Muscle of leg (tissue), 11 donors: ENCODE results near the gene ELL. TPM values are rescaled to one million over a fixed set of nuclear protein-coding genes. Genes with fewer than 3 reads are reported as not detected.

Experiments used
- DNase-seq: peaks from one replicate; pipeline ENCODE4 v3.0.0; 2013
- H3K27ac ChIP-seq: one replicate; pipeline ENCODE4 v1.5.1; 2013; ENCODE audit warnings: mild to moderate bottlenecking, low read length, control low read depth
- H3K27me3 ChIP-seq: one replicate; pipeline ENCODE4 v1.6.1; 2013; ENCODE audit warnings: low read length; ENCODE audit not compliant: control insufficient read depth, insufficient read depth
- H3K36me3 ChIP-seq: one replicate; pipeline ENCODE4 v1.6.1; 2013; ENCODE audit warnings: low read length; ENCODE audit not compliant: control insufficient read depth, insufficient read depth
- H3K4me1 ChIP-seq: one replicate; pipeline ENCODE4 v1.6.1; 2013; ENCODE audit warnings: low read length; ENCODE audit not compliant: control insufficient read depth, insufficient read depth
- H3K4me3 ChIP-seq: one replicate; pipeline ENCODE4 v1.5.1; 2013; ENCODE audit warnings: low read length, control low read depth
- H3K9me3 ChIP-seq: replicated peaks from 2 replicates; pipeline ENCODE4 v1.6.1; 2013; ENCODE audit warnings: low read depth, low read length; ENCODE audit not compliant: control insufficient read depth
- WGBS: methylation state at CpG from one replicate; pipeline ENCODE4 v1.1.5; 2013; ENCODE audit warnings: missing lambda C conversion rate; ENCODE audit not compliant: insufficient coverage; 5-methylcytosine and 5-hydroxymethylcytosine counted together
- polyA plus RNA-seq, 8 donors: library from polyadenylated mRNA; unstranded; fragments of 120-200 nt; gene quantifications; one replicate each; pipeline versions ENCODE4 v1.2.1 to v1.2.3, GENCODE V29; 2013; ENCODE audit warnings: inconsistent platforms in 1 of 8, low replicate concordance in 1 of 8; ENCODE audit not compliant: insufficient read length in 8 of 8, insufficient read depth in 1 of 8
- total RNA-seq: library from RNA; stranded (reverse); fragments of 120-200 nt; gene quantifications from one replicate; pipeline ENCODE4 v1.2.4, GENCODE V29; 2013

ELL gene
- total and polyA plus RNA-seq, 9 donors: 11.4 to 20.3 (median 16.7) TPM

DNA sequence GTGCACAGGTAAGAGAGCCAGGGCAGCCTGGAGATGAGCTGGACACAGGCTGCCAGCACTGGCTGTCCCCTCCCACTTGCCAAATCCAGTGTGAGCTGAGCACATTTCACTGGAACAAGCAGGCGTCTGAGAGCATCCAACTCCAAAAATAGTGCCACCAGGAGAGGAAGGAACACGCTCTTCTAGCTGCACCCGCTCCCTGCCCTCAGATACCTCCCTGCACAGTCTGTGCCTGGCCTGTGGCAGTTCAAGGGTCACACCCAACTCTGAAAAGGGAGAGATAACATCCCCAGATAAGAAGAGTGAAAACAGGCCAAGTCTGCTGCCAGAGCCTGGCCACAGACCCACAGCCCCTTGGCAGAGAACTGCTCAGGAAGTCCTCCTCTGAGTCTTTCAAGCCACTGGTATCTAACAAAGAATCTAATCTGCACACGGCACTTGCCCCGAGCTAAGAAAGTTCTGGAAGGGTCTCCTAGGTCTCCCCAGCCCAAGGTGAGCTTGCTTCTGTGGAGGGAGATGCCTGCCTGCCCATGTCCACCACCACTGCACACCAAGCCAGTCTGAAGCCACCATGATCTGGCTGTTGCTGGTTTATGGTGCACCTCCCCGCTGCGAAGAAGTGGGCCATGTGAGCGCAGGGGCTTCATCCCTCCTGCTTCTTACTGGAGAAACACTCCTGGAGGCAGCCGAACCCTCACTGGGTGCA, 14.7 kb downstream of the ELL start:
- no peaks in the 10 kb centered on the region for H3K36me3 ChIP-seq
- DNase-seq: no peak
- no peak overlapping the region for H3K4me3 ChIP-seq
- 20% methylated on average over 1 of the region's 9 CpGs for WGBS
- no peaks in the 10 kb centered on the region for H3K27me3 ChIP-seq
- H3K27ac ChIP-seq: peak overlapping the region; percentile 60
- peaks cover 72% of the 10 kb centered on the region for H3K4me1 ChIP-seq
- no peaks in the 10 kb centered on the region for H3K9me3 ChIP-seq

DNA sequence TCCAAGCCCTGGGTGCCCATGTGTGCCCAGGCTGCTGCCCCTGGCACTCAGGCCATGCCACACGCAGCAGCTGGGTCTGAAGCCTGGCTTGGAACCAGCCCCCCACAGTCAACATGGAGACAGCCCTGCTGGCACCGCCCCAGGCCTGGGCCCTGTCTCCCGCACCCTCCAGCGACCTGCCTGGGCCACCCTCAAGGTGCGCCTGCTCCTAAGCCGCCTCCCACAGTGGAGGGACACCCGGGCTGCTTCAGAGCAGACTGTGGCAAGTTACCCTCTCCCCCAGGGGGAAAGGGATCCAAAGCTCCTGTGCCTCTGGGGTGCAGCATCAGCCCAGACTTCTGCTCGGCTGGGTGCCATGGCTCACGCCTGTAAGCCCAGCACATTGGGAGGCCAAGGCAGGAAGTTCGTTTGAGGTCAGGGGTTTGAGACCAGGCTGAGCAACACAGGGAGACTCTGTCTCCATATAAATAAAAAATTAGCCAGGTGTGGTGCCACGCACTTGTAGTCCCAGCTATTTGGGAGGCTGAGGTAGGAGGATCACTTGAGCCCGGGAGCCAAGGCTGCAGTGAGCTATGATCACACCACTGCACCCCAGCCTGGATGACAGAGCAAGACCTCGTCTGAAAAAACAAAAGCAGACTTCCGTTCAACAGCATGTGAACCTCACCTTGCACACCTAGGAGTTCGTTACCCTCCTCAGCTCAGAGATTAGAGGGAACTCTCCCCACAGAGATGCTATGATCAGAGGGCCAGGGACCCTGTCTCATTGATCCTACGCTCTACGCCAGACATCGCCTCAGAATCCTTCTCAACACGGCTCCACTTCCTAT, 15.6 kb downstream of the ELL start:
- Histone ChIP-seq H3K4me1 (peaks cover 81% of the 10 kb centered on the region), H3K9me3 (no peaks in the 10 kb centered on the region), H3K27me3 (no peaks in the 10 kb centered on the region), H3K27ac (peak overlapping the region; percentile 60), H3K36me3 (no peaks in the 10 kb centered on the region), H3K4me3 (no peak overlapping the region)
- WGBS: 86% methylated on average over 13 of the region's 19 CpGs
- no peak for DNase-seq

DNA sequence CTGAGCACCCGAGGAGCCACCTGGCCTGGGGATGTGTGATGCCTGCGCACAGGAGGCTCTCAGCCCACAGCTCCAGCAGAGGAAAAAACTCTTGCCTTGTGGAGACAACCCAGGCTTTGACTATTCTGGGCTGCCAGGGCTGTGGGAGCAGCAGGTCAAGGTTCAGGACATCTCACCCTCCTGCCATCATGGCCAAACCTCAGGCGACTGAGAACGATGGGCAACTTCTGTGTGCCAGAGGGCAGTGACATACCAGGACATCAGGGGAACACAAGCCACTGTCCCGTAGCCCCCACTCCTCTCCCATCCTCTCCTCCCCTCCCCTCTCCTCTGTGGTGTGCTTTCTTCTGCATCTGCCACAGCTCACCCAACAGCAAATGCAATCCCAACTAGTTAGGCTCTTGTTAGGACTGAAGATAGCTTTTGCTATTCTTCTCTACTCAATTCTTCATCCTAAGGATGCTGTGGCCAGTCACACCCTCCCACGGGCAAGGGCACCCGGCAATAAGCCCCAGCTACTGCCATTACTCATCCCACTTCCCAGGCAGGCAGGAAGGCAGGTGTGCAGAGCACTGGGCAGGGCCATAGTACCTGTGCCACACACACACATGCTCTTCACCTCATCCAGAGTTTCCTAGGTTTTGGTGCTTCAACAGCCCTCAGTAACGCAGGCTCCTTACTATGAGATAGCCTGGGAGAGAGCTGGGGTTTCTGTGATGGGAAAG, 16.8 kb downstream of the ELL start:
- H3K36me3 ChIP-seq: no peaks in the 10 kb centered on the region
- H3K9me3 ChIP-seq: no peaks in the 10 kb centered on the region
- DNase-seq: no peak
- peak overlapping the region; percentile 40 for H3K27ac ChIP-seq
- no peak overlapping the region for H3K4me3 ChIP-seq
- H3K4me1 ChIP-seq: peaks cover 93% of the 10 kb centered on the region
- 80% methylated on average over 8 of the region's 8 CpGs for WGBS
- H3K27me3 ChIP-seq: no peaks in the 10 kb centered on the region

DNA sequence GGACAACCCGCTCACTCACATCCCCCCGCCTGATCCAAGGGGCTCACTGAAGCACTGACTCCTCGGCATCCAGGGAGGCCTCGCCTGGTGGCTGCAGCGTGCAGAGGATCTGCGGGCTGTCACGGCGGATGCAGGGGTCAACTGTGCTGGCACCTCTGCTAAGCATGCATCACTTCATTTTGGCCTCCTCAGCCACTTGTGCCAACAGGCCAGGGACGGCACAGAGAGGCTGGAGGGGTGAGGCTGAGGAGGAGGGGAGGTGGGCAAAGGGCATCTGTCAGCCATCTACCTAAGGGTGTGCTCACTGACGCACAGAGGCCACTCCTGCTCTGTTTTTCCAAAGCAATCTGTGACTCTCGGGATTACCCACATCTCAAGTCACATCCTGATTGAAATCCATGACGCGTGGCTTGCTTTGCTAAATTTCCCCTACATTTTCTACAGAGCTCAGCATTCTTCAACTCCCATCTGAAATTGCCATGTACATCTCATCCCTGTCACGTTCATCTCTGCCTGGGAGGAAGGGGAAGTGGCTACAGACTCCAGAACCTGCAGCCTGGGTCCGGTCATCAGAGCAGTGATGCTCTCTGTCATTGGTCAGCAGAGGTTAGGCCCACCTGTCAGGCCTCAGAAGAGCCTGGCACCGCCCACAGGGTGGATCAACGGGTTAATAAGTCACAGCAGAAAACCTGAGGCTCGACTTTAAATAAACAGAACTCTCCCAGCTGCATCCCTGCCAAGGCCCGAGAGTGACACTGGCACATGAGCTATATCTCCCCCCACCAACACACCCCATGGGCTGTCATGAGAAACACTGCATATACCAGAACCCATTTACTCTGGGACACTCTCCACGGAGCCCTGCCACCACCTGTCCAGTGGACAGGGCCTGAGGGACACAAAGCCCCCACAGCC, 17.6 kb downstream of the ELL start:
- Histone ChIP-seq H3K4me1 (peaks cover 98% of the 10 kb centered on the region), H3K36me3 (no peaks in the 10 kb centered on the region), H3K4me3 (no peak overlapping the region), H3K27ac (peak overlapping the region; percentile 57), H3K27me3 (no peaks in the 10 kb centered on the region), H3K9me3 (no peaks in the 10 kb centered on the region)
- DNase-seq: peak; percentile 82
- WGBS: 36% methylated on average over 13 of the region's 20 CpGs

DNA sequence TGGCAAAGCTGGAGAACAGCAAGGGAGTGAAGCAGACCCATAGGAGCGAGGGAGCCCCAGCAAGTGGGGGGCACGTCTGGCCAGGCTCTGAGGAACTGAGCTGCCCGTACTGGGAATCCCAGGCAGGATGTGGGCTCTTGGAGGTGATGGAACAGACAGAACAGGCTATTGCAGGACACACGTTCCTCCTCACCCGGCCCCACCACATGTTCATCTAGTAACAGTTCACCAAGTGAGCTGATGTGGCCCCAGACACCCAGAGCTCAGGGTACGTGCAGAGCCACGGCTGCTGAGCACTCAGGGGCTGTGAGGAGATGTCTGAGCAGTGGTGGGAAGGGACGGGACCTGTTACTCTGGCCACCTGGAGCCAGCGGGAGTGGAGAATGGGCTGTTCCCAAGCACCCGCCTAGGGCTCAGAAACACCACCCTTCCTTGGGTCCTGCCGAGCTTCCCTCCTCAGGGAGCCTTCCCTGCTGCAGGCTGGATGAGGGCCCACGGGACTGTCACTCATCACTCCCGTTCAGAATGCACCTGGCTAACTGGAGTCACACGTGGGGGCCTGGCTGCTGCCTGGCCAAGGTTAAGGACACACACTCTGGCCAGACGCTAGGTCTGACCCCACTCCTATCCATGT, 18.4 kb downstream of the ELL start:
- H3K36me3 ChIP-seq: no peaks in the 10 kb centered on the region
- WGBS: 43% methylated on average over 13 of the region's 15 CpGs
- no peaks in the 10 kb centered on the region for H3K27me3 ChIP-seq
- no peaks in the 10 kb centered on the region for H3K9me3 ChIP-seq
- H3K27ac ChIP-seq: peak overlapping the region; percentile 57
- no peak for DNase-seq
- no peak overlapping the region for H3K4me3 ChIP-seq
- peaks cover 95% of the 10 kb centered on the region for H3K4me1 ChIP-seq

DNA sequence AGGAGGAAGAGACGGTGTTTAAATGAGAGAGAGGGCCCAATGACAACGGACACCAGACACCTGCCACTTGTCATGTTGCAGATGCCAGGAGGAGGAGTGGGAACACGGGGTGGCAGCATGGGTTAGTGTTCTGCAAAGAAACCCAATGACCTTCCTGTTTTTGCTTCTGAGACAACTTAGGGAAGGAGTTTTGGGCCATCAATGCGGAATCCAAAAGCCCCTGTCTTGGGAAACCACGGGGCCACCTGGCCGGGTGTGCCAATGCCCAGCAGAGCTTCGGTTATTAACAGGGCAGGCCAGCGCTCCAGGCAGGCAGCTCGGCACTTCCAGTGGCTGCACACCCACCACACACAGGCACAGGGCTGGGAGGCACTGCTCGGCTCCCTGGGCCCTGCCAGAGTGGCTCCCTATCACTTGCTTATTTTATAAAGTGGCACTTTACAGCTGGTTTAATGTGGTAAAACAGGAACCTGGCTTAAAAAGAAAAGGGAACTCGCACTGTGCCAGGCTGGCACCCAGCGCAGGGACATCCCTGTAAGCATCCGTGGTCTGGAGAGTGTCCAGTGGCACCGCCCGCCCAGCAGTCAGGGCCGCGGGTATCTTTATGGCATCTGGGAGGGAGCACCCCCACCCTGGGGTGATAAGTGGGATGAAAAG, 19.1 kb downstream of the ELL start:
- DNase-seq: peak; percentile 49
- WGBS: 75% methylated on average over 16 of the region's 17 CpGs
- H3K9me3 ChIP-seq: no peaks in the 10 kb centered on the region
- no peak overlapping the region for H3K4me3 ChIP-seq
- H3K4me1 ChIP-seq: peaks cover 88% of the 10 kb centered on the region
- H3K27me3 ChIP-seq: no peaks in the 10 kb centered on the region
- H3K36me3 ChIP-seq: no peaks in the 10 kb centered on the region
- peak overlapping the region; percentile 65 for H3K27ac ChIP-seq

DNA sequence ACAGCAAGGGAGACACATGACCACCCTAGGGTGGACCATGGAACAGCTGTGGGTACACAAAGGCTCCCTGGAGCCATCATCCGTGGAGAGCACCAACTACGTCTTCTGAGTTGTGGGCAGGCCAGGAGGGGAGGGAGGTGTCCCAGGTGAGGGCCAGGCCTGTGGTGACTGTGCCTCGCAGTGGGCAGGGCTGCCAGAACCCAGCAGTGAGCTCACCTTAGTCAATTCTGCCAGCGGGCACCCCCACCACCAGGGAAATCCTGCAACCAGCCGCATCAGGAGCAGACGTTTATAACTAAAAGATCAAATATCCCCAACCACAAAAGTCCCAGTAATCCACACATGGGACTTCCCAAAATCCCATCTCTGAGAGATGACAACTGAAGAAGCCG, 19.6 kb downstream of the ELL start:
- Histone ChIP-seq H3K4me1 (peaks cover 83% of the 10 kb centered on the region), H3K27ac (peak overlapping the region; percentile 65), H3K9me3 (no peaks in the 10 kb centered on the region), H3K4me3 (no peak overlapping the region), H3K36me3 (no peaks in the 10 kb centered on the region), H3K27me3 (no peaks in the 10 kb centered on the region)
- DNase-seq: no peak
- WGBS: 70% methylated on average over 4 of the region's 7 CpGs

DNA sequence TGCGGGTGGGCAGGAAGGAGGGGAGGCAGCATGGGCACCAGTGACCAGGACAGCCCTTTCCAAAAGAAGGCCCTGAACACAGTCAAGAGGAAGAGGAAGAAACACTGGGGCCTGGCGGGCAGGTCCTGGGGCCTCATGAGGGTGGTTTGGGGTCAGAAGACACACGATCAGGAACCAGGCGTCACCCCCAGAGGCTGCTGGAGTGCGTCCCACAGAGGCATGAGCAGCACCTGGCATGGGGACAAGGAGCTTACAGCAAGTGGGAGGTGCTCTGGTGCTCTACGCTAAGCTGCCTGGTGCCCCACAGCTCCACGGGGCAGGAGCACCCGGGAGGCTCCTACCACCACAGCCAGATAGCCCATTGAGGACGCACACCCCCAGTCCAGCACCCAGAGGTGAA, 20.0 kb downstream of the ELL start:
- Histone ChIP-seq H3K36me3 (no peaks in the 10 kb centered on the region), H3K27ac (peak overlapping the region; percentile 65), H3K27me3 (no peaks in the 10 kb centered on the region), H3K9me3 (no peaks in the 10 kb centered on the region), H3K4me1 (peaks cover 79% of the 10 kb centered on the region), H3K4me3 (no peak overlapping the region)
- WGBS: 56% methylated on average over 9 of the region's 9 CpGs
- no peak for DNase-seq

DNA sequence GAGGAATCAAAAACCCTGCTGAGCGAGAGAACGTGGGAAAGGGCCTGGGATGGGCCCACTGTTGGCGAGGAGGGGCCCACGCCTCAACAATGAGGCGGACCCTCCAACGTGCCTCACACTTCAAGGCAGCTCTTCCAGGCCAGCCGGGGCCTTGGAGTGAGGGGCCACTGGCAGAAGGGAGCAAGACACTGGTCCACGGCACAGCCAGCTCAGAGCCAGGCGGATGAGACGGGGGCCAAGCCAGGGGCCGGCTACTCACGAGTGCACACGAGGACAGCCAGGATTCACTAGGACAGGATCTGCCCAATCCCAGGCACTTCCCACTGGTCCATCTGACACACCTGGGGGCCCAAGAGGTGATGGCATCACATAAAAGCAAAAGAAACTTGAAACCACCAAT, 20.5 kb downstream of the ELL start:
- no peaks in the 10 kb centered on the region for H3K9me3 ChIP-seq
- 81% methylated on average over 13 of the region's 13 CpGs for WGBS
- H3K27me3 ChIP-seq: no peaks in the 10 kb centered on the region
- no peak overlapping the region for H3K4me3 ChIP-seq
- DNase-seq: no peak
- peaks cover 77% of the 10 kb centered on the region for H3K4me1 ChIP-seq
- H3K27ac ChIP-seq: peak overlapping the region; percentile 7
- H3K36me3 ChIP-seq: no peaks in the 10 kb centered on the region
